SKM-1 treated with dmso at 0.1 percent for 144 hours (cell line): ENCODE results near the gene BSDC1.
"Not testable (repeated sequence)": the region's sequence is repeated elsewhere in the genome, so short reads cannot be mapped to it uniquely, and the experiment has no call there.

ENCODE experiments used
- DNase-seq: peaks from one replicate; lab custom pipeline; 2025; ENCODE audit not compliant: unreplicated experiment; lab: John Stamatoyannopoulos, UW

Gene BSDC1, protein sequence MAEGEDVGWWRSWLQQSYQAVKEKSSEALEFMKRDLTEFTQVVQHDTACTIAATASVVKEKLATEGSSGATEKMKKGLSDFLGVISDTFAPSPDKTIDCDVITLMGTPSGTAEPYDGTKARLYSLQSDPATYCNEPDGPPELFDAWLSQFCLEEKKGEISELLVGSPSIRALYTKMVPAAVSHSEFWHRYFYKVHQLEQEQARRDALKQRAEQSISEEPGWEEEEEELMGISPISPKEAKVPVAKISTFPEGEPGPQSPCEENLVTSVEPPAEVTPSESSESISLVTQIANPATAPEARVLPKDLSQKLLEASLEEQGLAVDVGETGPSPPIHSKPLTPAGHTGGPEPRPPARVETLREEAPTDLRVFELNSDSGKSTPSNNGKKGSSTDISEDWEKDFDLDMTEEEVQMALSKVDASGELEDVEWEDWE

DNA sequence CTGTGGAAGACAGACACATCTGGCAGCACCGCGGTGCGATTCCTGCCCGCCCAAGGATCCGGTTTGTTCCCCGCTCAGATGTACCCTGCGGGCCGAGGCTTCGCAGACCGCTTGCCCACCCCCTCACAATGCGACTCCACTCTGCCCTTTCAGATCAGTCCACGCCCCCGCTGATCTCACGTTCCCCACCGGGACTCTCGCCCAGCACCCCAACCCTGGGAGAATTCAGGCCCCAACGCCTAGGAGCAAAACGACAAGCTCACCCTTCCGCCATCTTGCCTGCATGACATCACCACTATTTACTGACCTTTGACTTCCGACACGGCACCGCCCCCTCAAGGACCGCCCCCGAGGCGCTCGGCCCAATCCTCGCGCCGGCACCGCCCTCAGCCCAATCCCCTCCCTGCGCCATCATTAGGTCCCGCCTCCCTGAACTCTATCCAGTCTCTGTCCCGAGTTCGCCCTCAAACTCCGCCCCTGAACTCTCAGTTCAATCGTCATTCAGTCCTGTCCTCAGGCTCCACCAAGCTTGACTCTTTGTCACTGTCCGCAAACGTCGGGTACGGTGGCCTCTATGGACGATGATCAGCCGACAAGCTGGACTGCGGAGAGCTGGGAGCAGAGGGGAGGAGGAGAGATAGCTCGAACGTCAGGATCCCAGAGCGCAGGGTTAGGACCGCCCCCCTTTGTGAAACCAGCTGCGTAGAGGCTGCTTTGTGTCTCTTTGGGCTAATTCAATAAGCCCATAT, at the start of gene BSDC1:
TSS of gene BSDC1 (minus strand) at position 301 of the 749 bp plus-strand sequence. CDS start at position 274, 27 bp downstream.
- DNase-seq, result peak; percentile 98

- DNase-seq, result not testable (repeated sequence)
Observed at GRCh38 chr1:32441467-32441866, 47.2 kb upstream of the BSDC1 start.

DNA sequence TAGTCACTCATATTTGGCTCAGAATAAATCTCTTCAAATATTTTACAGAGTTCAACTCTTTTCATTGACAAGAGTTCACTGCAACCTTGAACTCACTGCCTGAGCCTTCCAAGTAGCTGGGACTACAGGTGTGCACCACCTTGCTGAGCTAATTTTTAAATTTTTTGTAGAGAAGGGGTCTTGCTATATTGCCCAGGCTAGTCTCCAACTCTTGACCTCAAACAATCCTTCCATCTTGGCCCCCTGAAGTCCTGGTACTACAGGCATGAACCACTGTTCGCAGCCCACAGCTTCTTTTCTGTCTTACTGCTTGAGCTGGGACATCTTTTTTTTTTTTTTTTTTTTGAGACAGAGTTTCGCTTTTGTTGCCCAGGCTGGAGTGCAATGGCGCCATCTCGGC, 44.5 kb upstream of the BSDC1 start:
- DNase-seq, result not testable (repeated sequence)

DNA sequence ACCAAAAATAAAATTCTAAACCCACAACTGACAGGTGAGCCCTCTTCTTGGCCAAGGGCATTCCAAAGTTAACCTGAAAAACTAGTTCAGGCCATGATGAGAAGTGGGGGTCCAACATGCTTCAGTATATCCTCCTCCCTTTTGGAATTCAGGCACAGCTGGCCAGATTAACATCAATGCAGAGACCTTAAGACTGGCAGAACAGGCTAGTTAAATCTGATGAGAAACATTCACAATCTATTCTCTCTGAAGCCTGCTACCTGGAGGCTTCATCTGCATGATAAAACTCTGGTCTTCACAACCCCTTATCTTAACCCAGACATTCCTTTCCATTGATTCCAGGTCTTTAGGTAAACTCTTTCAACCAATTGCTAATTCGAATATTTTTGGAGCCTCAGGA, 43.9 kb upstream of the BSDC1 start:
- DNase-seq, result no peak

DNA sequence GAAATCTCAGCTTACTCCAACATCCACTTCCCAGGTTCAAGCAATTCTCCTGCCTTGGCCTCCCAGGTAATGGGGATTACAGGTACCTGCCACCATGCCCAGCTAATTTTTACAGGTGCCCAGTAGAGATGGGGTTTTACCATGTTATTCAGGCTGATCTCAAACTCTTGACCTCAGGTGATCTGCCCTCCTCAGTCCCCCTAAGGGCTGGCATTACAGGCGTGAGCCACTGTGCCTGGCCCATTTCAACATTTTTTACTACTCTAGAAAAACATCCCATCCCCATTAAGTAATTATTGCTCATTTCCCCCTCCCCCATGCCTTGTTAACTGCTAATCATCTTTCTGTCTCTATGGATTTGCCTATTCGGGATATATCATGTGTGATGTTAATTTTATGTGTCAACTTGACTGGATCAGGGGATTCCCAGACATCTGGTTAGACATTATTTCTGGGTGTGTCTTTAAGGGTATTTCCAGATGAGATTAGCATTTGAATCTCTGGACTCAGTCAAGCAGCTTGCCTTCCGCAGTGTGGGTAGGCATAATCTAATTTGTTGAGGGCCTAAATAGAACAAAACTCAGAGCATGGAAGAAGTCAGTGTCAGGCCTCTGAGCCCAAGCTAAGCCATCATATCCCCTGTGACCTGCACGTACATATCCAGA, 37.6 kb upstream of the BSDC1 start:
- DNase-seq, result no peak

DNA sequence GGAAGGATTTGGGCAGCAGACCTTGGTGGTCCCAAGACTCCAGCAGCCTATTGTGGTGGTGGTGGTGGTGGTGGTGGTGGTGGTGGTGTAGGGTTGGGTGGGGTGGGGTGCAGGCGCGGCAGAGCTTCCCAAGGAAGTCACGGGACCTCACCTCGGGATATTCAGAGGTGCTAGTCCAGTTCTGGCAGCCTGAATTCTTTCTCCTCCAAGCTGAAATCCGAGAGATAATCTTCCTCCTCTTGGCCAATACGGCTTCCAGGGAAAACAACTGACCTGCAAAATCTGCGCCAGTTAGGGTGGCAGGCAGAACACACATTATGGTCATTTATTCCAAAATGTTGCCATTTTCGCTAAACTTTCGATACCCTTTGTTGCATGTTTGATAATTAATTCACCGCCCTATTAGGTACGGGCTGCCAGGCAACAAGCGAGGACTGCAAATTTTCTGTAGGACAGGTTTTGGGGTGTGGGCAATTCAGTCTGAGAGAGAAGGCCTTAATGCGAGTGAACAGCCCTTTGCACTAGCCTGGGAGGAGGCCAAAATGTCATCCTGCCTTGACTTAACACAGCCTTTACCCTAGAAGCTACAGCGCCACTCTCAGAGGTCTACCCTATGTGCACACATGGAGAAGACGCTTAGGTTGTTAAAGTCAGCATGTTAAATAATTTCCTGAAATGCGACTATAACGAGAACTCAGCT, 33.2 kb upstream of the BSDC1 start:
- no peak for DNase-seq

DNA sequence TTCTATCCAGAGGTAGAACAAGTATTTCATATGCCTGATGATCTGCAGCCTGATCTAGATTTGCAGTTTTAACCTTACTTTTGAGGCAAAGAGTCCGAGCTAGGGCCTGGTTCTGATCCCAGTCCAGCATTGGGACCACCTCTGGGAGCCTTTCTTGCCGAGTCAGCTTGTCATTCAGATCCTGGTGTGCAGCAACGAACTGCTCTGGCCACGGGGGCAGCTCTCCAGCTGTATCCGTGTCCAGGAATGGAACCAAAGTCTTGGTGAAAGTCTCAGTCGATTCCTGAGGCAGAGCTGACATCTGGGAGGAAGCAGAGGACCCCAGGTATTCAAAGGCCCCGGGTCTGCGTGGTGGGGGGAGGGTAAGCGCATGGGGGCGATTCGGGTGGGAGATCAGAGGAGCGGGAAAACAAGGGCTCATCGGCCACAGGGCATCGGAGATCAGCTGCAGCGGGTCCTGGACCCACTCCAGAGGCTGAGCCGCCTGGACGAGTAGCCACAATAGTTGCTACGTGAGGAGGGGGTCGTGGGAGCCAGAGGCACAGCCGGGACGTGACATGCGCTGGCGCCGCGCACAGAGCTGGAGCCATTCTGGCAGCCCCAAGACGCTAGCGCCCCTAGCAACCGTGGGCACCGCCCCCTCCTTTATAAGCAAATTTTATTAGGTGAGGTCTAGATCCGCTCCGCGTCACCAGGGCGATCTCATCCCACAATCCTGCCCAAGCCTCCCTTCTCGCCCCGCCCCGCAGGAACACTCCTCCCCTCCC, 32.4 kb upstream of the BSDC1 start:
- DNase-seq, result no peak

DNA sequence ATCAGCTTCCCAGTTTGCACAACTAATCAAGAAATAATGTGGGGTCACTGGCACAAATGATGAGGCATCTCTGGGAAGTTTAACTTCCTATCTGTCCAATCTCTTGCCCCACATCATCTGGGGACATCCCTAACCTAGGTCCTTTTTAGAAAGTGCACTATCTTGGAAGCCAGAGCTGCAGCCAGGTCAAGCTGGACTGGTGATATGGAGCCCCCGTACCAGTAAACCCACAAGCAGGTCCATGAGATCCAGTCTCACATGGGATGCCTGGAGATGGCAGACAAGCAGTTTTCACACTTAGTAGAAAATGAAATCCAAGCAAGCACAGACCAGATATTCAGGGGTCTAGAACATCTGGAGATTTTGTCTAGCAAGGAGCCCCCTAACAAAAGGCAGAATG, 27.5 kb upstream of the BSDC1 start:
- DNase-seq, result no peak

DNA sequence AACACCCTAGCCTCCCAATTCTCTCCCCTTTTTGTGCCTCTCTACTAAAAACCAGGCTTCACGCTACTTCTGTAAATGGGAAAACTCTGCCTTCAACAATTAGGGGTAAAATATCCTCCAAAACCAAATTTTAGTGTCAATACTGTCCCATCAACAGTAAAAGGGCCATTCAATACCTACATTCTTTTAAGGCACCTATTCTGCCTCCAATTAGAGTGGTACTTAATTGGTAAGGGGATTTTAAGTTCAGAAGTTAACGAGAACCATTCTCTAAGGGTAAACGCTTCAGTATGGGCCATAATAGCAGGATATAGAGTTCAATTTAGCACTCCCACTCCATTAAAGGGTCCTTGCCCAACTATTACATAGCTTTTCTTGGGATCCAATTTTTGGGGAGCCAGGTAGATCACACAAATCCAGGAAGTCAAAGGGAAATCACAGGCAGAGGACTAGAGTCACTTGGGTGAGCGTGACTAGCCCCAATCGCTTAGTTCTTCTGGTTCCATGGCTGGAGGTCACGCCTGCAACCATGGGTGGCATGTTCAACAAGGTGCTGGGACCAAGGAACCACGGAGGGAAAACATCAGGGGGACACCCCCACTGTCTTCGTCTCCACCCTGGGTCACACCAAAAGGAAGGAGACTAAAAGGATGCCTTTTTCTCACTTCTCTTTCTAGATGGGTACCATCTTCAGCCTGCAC, 20.1 kb upstream of the BSDC1 start:
- no peak for DNase-seq

DNA sequence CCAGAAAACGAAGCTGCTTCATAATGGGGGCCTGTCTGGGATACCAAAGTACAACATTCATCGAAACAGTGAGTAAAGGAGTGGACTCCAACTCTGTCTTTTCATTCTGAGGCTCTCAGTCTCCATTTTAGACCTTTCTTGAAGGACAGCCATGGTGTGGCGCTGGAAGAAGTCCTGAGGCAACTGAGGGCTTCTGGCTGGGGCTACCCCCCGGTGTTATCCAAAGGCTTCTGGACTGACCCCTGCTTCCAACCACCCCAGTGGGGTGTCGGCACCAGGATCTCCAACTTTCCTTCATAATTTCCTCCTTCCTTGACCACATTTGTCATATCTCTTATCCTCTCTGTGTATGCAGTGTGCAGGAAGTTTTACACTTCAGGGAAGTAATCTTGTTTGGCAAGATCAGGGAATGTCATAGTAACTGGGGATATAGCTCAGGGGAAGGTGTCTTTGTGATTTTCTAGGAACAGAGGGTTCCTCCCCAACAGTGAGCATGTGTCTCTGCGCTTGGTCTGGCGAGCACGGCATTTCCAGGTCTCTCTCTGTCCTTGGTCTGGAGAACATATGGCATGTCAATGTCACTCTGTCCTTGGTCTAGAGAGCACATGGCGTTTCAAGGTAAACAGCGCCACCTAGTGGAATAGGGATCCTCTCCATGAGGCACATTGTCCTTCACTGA, 19.4 kb upstream of the BSDC1 start:
- peak; percentile 67 for DNase-seq

- DNase-seq, result no peak
Observed at GRCh38 chr1:32411261-32411660, 17.0 kb upstream of the BSDC1 start.

DNA sequence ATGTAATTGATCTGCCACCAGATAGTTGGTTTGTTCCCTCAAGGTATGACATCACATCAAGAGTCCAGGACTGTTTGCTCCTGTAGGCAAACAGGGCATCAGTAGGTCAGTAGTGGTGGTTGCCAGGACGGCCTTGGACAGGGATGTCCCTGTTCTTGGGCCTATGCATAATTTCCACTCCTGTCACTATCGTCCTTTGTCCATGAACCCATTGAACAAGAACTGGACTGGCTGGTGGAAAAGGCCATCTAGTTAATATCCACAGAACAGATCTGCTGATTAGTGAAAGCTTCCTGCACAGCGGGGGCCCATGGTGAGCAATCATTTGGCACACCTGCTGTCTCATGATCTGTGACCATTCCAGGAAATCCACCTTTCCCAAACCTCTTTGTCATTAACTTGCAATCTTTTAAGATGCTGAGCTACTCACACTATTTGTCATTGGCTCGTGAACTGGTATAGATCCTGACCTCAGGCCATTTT, 12.4 kb upstream of the BSDC1 start:
- no peak for DNase-seq

DNA sequence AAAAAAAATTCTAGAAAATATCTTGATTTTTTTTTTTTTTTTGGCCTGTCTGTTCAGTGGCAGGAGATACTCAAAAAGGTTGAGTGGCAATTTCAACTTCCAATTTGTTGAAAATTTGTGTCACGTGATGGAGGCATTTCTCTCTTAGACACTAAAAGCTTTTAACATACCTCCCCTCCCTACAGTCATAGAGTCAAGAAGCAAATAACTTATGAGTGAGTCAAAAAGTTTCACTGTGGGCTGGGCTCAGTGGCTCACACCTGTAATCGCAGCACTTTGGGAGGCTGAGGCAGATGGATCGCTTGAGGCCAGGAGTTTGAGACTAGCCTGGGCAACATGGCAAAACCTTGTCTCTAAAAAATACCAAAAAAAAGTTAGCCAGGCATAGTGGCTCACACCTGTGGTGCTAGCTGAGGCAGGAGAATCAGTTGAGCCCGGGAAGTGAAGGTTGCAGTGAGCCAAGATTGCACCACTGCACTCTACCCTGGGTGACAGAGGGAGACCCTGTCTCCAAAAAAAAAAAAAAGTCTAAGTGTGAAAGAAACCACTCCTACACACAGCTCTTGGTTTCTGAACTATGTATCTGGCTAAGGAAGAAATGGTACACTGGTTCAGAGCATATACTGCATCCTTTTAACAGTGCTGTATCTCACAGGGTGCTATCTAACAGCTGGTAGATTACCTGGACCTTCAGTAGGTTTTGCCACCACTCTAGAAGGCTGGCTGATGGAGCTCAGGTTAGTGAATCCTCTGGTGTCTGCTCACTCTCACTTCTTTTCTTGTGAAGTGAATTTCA, 11.6 kb upstream of the BSDC1 start:
- no peak for DNase-seq

DNA sequence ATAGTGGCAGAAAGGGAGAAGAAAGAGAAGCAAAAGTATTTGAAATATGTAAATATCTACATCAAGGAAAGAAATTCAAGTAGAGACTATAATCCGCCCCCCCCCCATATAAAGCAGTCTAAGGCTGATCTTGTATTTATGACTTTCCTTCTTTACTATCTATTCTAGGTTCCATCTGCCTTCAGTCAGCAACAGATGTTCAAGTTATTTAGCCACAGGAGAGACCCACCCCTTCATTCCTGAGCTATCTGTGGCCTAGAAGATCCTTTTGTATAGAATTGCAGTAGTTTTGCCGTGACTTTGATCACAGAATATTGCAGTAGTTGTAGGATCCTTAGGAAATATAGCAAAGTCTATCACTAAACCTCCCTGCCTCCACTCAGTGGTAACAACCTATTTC, 10.7 kb upstream of the BSDC1 start:
- DNase-seq, result no peak

DNA sequence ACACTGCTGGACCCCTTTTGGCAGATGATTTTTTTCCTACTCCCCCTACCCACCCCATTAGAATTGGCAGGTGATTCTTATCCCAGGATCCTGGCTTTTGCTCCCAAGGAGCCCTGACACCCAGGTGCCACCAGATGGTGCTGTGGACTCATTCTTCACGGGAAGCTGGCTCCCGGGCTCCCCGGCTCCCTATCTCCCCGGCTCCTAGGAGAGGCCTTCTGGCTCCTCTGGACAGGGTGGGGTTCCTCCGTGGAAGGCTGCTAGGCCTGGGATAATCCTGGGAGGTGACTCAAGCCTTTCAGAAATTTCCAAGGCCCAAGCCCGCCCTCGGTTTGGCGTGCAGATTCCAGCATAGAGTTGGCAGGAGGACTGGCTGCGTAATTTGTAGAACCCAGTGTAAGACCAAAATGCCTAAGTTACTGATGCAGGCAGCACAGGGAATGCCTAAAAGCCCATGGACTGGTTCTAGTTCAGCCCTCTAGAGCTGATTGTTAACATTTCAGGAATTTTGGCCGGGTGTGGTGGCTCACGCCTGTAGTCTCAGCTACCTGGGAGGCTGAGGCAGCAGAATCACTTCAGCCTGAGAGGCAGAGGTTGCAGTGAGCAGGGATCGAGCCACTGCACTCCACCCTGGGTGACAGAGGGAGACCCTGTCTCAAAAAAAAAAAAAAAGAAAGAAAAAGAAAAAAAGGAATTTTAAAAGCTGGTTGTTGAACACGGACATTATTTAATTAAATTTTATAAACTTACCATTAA, 6.8 kb upstream of the BSDC1 start:
- peak; percentile 27 for DNase-seq

GRCh38 chr1:32399843-32400242, 5.6 kb upstream of the BSDC1 start:
- no peak for DNase-seq

- no peak for DNase-seq
Observed at GRCh38 chr1:32398401-32398800, 4.2 kb upstream of the BSDC1 start.

GRCh38 chr1:32396524-32396923, 2.3 kb upstream of the BSDC1 start:
- DNase-seq, result not testable (repeated sequence)
